Esophagus muscularis mucosa (tissue), 4 donors: ENCODE results near the gene LRMDA.

Experiments
- CTCF ChIP-seq, 3 experiments: fragments of 200-600 bp in 2 of 3; fragments of 450-650 bp in 1 of 3; sonication (generic) in 2 of 3; IDR thresholded peaks; one replicate each; pipeline ENCODE4 v1.5.1; 2017 to 2019; ENCODE audit warnings: antibody characterized with exemption in 3 of 3, mild to moderate bottlenecking in 2 of 3, moderate library complexity in 1 of 3
- EP300 ChIP-seq: sonication (generic); formaldehyde crosslinking; IDR thresholded peaks from one replicate; pipeline ENCODE4 v1.6.1; 2017; ENCODE audit warnings: antibody characterized with exemption
- POLR2A ChIP-seq: fragments of 450-650 bp; IDR thresholded peaks from one replicate; pipeline ENCODE4 v1.6.1; 2017; ENCODE audit warnings: antibody characterized with exemption, moderate library complexity, mild to moderate bottlenecking, low read depth
- POLR2AphosphoS5 ChIP-seq, 2 donors: sonication (generic); formaldehyde crosslinking; IDR thresholded peaks; one replicate each; pipeline ENCODE4 v1.6.1; 2017; ENCODE audit warnings: antibody characterized with exemption in 2 of 2

- TF ChIP-seq CTCF (IDR thresholded peaks at IDR 0.05) (no peak), EP300 (no peak), POLR2AphosphoS5 (IDR thresholded peaks at IDR 0.05) (no peak), POLR2A (no peak)
Measured at GRCh38 chr10:75773813-75774782, 342.7 kb downstream of the LRMDA start.
